Peyer's patch (tissue), 4 donors: ENCODE results near the gene ENDOD1. TPM values are rescaled to one million over a fixed set of nuclear protein-coding genes. Genes with fewer than 3 reads are reported as not detected.

Experiments
- DNase-seq, 3 donors: peaks; one replicate each; pipeline ENCODE4 v3.0.0-alpha.2; 2017 to 2019
- H3K27ac ChIP-seq, 4 donors: fragments of 200-600 bp; sonication (generic); one replicate each; pipeline ENCODE4 v1.5.1; 2016 to 2019
- H3K27me3 ChIP-seq, 2 donors: fragments of 200-600 bp; sonication (generic); one replicate each; pipeline ENCODE4 v1.5.1; 2019
- H3K36me3 ChIP-seq, 3 donors: fragments of 200-600 bp; sonication (generic); one replicate each; pipeline ENCODE4 v1.5.1; 2016 to 2019
- H3K4me1 ChIP-seq, 4 donors: fragments of 200-600 bp; sonication (generic); one replicate each; pipeline ENCODE4 v1.5.1; 2016 to 2019
- H3K4me3 ChIP-seq, 4 donors: fragments of 200-600 bp; sonication (generic); 1 replicate in 3 of 4; 2 replicates in 1 of 4; pipeline ENCODE4 v1.5.1; 2016 to 2019; ENCODE audit warnings: mild to moderate bottlenecking in 1 of 4
- H3K9me3 ChIP-seq, 4 donors: fragments of 200-600 bp; sonication (generic); one replicate each; pipeline ENCODE4 v1.5.1; 2016 to 2019; ENCODE audit warnings: mild to moderate bottlenecking in 1 of 4
- CTCF ChIP-seq, 6 experiments: fragments of 450-650 bp in 4 of 6; fragments of 200-600 bp in 2 of 6; sonication (generic) in 1 of 6; IDR thresholded peaks; one replicate each; pipeline ENCODE4 v1.5.1; 2017 to 2019; ENCODE audit warnings: antibody characterized with exemption in 6 of 6, mild to moderate bottlenecking in 3 of 6, moderate library complexity in 1 of 6
- POLR2A ChIP-seq, 2 donors: fragments of 450-650 bp; IDR thresholded peaks; one replicate each; pipeline ENCODE4 v1.5.1; 2017; ENCODE audit warnings: antibody characterized with exemption in 2 of 2, mild to moderate bottlenecking in 2 of 2, moderate library complexity in 2 of 2
- total RNA-seq, 4 donors: library from RNA; depleted of rRNA; stranded (reverse); fragments of >200 nt; gene quantifications; one replicate each; pipeline ENCODE4 v1.1.0, GENCODE V29; 2016

The ENDOD1 gene
- total RNA-seq, 4 donors from 2014 or later = 11.6 to 41.0 (median 39.2) TPM

GRCh38 chr11:95059046-95059445, 30.6 kb upstream of the ENDOD1 start:
- H3K27me3 ChIP-seq = no peaks in the 10 kb centered on the region
- H3K36me3 ChIP-seq = no peaks in the 10 kb centered on the region
- H3K4me1 ChIP-seq = peaks cover 0 to 2% (median 0%) of the 10 kb centered on the region in 4 donors
- no peak for TF ChIP-seq CTCF (IDR thresholded peaks at IDR 0.05)
- no peak for TF ChIP-seq POLR2A (IDR thresholded peaks at IDR 0.05)
- no peaks in the 10 kb centered on the region for H3K9me3 ChIP-seq
- H3K4me3 ChIP-seq = no peak overlapping the region
- no peak overlapping the region for H3K27ac ChIP-seq
- no peak for DNase-seq

GRCh38 chr11:95065336-95065735, 24.3 kb upstream of the ENDOD1 start:
- Histone ChIP-seq H3K4me3 (no peak overlapping the region), H3K4me1 (peaks cover 0 to 16% (median 6%) of the 10 kb centered on the region in 4 donors), H3K27ac (no peak overlapping the region), H3K9me3 (no peaks in the 10 kb centered on the region), H3K36me3 (no peaks in the 10 kb centered on the region), H3K27me3 (no peaks in the 10 kb centered on the region)
- DNase-seq = no peak
- TF ChIP-seq POLR2A (IDR thresholded peaks at IDR 0.05) (no peak), CTCF (IDR thresholded peaks at IDR 0.05) (no peak)

GRCh38 chr11:95066716-95067038, 23.0 kb upstream of the ENDOD1 start, which contains the start of gene SRSF8:
Gene SRSF8 (plus strand): TSS chr11:95066919. CDS start chr11:95067227, 308 bp downstream.
- Histone ChIP-seq H3K36me3 (no peaks in the 10 kb centered on the region), H3K9me3 (no peaks in the 10 kb centered on the region), H3K4me3 (peak within 1 kb of the TSS; percentile 68 to 95 (median 82)), H3K27ac (peak within 1 kb of the TSS; percentile 96 to 99 (median 98)), H3K27me3 (no peaks in the 10 kb centered on the region), H3K4me1 (peaks cover 0 to 16% (median 6%) of the 10 kb centered on the region in 4 donors)
- no peak for DNase-seq
- TF ChIP-seq CTCF (IDR thresholded peaks at IDR 0.05) = no peak
- no peak for TF ChIP-seq POLR2A (IDR thresholded peaks at IDR 0.05)

- Histone ChIP-seq H3K27me3 (no peaks in the 10 kb centered on the region), H3K9me3 (no peaks in the 10 kb centered on the region), H3K4me1 (peaks cover 0 to 16% (median 6%) of the 10 kb centered on the region in 4 donors), H3K27ac (peak overlapping the region; percentile 96 to 99 (median 98)), H3K36me3 (no peaks in the 10 kb centered on the region), H3K4me3 (peak overlapping the region; percentile 68 to 95 (median 82))
- TF ChIP-seq CTCF (IDR thresholded peaks at IDR 0.05) (peak; percentile 22 to 70 (median 58)), POLR2A (IDR thresholded peaks at IDR 0.05) (peak; percentile 56 to 64)
- DNase-seq = peak; percentile 78 to 91 (median 89)
These were observed 22.4 kb upstream of the ENDOD1 start for GRCh38 chr11:95067039-95067840.

GRCh38 chr11:95067841-95068219, 21.8 kb upstream of the ENDOD1 start:
- H3K27ac ChIP-seq = peak overlapping the region; percentile 96 to 99 (median 98)
- TF ChIP-seq POLR2A (IDR thresholded peaks at IDR 0.05) = no peak
- no peak for TF ChIP-seq CTCF (IDR thresholded peaks at IDR 0.05)
- H3K9me3 ChIP-seq = no peaks in the 10 kb centered on the region
- H3K27me3 ChIP-seq = no peaks in the 10 kb centered on the region
- no peak for DNase-seq
- no peaks in the 10 kb centered on the region for H3K36me3 ChIP-seq
- peak overlapping the region; percentile 68 to 95 (median 82) for H3K4me3 ChIP-seq
- peaks cover 0 to 16% (median 6%) of the 10 kb centered on the region in 4 donors for H3K4me1 ChIP-seq
